Sciatic nerve (tissue), 2 donors: ENCODE results near the gene DDX3X. TPM values are rescaled to one million over a fixed set of nuclear protein-coding genes. Genes with fewer than 3 reads are reported as not detected.
"Not testable (repeated sequence)": the region's sequence is repeated elsewhere in the genome, so short reads cannot be mapped to it uniquely, and the experiment has no call there.

ENCODE experiments used
- ATAC-seq: fragments of 200-7000 bp; cut with Tn5 transposase; one replicate; pipeline ENCODE4 v1.9.1; 2020; ENCODE audit warnings: mild to moderate bottlenecking, moderate library complexity
- DNase-seq: peaks from one replicate; pipeline ENCODE4 v3.0.0-alpha.2; 2020; ENCODE audit warnings: low spot score
- intact Hi-C: fragments of 100-400 bp; cut with DNase I; formaldehyde crosslinking; loops from one replicate; pipeline ENCODE4 v1.14.2; 2022
- total RNA-seq: library from RNA; stranded (reverse); fragmentation: NEBNext Ultra II Directional; extraction: Animal tissue kit (Norgen Biotek cat#: 25700); gene quantifications from one replicate; pipeline ENCODE4 v1.2.1, GENCODE V29; 2021
- donor health status: DM: no; HTN: no; CAD: no.
- donor health status: DM: no; HTN: no; CAD: no.

The DDX3X gene
- total RNA-seq, 1 donor from 2014 or later: 334 TPM

GRCh38 chrX:41350976-41351569 is 17.1 kb downstream of the DDX3X start:
- DNase-seq: no peak
- intact Hi-C loops: no loop called here
- no peak for ATAC-seq

GRCh38 chrX:41351923-41352322 is 18.0 kb downstream of the DDX3X start:
- ATAC-seq (no peak), DNase-seq (no peak)
- intact Hi-C loops: no loop called here

DNA sequence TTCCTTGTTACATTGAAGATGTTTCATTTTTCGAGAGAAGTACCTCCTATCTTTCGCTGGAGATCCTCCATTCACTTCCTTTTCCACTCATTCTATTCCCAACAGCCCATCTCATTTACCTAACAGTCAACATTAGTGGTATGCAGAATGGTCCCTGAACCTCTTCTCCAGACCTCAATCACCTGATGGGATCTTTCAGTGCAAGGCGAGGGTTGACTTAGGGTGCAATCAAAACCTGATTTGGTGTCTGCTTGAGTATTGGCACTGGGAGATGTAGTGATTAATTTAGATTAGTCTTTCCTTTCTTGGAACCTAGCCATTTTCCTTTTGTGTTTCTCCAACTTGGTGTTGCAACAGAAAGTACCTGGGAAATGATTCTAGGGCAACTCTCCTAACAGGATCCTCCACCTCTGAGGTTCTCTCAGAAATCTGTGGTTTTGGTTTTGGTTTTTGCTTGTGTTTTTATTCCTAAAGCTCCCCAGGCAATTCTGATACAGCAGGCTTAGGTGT is 18.4 kb downstream of the DDX3X start:
- ATAC-seq (no peak), DNase-seq (no peak)
- intact Hi-C loops: no loop called here

DNA sequence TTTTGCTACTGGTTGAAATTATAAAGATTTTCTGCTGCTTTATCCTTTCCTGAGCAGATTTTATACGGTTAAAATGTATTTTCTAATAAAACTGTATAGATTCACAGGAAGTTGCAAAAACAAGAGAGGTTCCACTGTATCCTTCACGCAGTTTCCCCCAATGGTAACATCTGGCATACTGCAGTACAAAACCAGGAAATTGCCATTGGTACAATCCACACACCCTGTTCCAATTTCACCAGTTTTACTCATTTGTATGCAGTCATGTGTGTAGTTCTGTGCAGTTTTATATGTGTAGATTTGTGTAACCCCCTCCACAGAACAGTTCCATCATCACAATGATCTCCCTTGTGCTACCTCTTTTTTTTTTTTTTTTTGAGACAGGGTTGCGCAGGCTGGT is 20.0 kb downstream of the DDX3X start:
- ATAC-seq (no peak), DNase-seq (no peak)
- intact Hi-C loops: no loop called here

DNA sequence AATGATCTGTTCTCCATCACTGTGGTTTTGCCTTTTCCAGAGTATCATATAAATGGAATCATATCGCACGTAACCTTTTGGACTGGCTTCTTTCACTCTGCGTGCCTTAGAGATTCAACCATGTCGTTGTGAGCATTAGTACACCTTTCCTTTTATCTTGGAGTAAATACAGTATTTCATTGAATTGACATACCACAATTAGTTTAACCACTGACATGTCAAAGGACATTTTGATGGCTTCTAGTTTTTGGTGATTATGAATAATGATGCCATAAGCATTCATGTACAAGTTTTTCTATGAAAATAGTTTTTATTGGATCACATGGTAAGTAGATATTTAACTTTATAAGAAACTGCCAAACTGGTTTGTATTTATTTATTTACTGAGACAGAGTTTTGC is 35.2 kb downstream of the DDX3X start:
- intact Hi-C loops: no loop called here
- ATAC-seq: no peak
- DNase-seq: no peak

- intact Hi-C loops, ATAC-seq, DNase-seq: not testable (repeated sequence)
These were observed 37.6 kb downstream of the DDX3X start for GRCh38 chrX:41371575-41371974.

DNA sequence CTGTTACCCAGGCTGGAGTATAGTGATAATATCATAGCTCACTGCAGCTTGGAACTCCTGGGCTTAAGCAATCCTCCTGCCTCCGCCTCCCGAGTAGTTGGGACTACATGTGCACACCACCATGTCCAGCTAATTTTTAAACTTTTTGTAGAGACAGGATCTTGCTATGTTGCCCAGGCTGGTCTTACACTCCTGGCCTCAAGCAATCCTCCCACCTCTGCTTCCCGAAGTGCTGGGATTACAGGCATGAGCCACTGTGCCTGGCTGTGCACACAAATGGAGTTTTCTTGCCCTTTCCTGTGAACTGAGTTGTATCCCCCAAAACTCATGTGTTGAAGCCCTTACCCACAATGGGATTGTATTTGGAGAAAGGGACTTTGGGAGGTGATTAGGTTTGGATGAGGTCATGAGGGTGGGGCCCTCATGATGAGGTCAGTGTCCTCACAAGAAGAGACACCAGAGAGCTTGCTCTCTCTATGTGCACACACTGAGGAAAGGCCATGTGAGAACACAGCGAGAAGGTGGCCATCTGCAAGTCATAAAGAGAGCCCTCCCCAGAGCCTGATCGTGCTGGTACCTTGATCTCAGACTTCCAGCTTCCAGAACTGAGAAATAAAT is 40.1 kb downstream of the DDX3X start:
- intact Hi-C loops: no loop called here
- ATAC-seq (no peak), DNase-seq (no peak)

GRCh38 chrX:41377624-41378023 is 43.7 kb downstream of the DDX3X start:
- intact Hi-C loops: no loop called here
- no peak for ATAC-seq
- no peak for DNase-seq

- intact Hi-C loops: no loop called here
- DNase-seq: peak; percentile 56
- ATAC-seq: peak; percentile 63
These were observed 47.7 kb downstream of the DDX3X start for GRCh38 chrX:41381685-41382084.

- ATAC-seq (peak; percentile 44), DNase-seq (no peak)
These were observed 49.0 kb downstream of the DDX3X start for GRCh38 chrX:41382714-41383645.

DNA sequence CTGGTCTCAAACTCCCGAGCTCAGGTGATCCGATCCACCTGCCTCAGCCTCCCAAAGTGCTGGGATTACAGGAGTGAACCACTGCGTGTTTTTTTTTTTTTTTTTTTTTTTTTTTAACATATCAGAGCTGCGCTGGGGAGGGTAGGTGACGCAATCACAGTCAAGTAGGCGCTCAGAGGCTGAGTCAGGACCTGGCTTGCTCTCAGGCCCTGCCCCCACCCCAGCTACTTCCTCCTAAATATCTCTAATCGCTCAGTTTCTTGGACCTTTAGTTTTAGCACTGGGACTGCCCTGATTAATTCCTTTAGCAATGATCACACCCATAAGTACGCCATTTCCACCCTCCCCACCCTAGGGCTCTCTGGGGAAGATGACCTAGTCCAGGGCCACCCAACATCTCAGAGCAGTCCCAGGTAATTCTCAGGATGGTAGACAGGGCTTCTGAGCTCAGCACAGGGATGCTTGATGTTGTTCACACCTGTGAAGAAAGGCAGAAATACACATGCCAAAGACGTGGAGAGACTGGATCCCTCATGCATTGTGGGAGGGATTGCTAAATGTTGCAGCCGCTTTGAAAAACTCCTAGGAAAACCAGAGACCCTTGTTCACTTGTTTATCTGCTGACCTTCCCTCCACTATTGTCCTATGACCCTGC is 50.2 kb downstream of the DDX3X start:
- intact Hi-C loops: no loop called here
- DNase-seq: peak; percentile 65
- ATAC-seq: peak; percentile 78

More at GRCh38 chrX:41382714-41383645, 49.0 kb downstream of the DDX3X start:
- intact Hi-C loops: no loop called here

DNA sequence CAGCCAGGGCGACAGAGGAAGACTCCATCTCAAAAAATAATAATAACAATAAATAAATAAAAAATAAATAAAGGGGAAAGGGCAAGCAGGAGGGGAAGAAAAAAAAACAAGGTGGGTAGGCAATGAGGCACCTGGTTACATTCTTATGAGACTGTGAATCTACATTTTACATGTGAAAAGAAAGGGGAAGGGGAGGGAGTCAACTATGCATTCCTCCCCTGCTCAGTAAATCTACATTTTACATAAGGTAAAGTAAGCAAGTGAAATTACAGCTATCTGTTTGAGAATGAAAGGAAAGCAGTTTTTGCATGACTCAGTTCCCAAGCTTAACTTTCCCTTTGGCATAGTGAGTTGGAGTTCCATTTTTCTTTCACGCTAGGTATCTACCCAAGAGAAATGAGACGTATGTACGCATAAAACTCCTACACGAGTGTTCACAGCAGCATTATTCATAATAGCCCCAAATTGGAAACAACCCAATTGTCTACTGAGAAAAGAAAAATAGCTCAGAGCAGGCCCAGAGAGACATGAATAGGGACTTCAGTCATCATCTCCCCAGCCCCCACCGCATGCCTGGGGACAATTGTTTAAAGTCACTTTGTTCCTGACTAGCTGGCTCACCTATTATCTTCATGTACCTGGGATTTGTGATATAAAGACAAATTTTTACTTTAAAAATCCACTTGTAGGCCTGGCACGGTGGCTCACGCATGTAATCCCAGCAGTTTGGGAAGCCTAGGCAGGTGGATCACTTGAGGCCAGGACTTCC is 52.4 kb downstream of the DDX3X start:
- ATAC-seq: no peak
- no peak for DNase-seq
- intact Hi-C loops: no loop called here

DNA sequence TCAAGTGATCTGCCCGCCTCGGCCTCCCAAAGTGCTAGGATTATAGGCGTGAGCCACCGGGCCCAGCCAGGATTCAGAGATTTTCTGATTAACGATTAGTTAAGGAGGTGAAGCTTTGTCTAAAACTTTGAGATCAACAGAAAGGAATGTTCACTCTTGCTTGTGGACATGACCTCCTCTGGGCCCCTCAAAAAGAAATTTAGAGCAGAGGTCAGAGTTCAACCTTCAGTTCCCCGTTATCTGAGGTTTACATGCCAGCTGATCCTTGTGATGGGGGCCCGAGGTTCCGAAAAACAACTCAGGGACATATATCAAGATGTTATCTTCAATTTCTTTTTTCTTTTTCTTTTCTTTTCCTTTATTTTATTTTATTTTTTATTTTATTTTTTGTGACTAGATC is 54.6 kb downstream of the DDX3X start:
- DNase-seq (no peak), ATAC-seq (no peak)
- intact Hi-C loops: no loop called here

DNA sequence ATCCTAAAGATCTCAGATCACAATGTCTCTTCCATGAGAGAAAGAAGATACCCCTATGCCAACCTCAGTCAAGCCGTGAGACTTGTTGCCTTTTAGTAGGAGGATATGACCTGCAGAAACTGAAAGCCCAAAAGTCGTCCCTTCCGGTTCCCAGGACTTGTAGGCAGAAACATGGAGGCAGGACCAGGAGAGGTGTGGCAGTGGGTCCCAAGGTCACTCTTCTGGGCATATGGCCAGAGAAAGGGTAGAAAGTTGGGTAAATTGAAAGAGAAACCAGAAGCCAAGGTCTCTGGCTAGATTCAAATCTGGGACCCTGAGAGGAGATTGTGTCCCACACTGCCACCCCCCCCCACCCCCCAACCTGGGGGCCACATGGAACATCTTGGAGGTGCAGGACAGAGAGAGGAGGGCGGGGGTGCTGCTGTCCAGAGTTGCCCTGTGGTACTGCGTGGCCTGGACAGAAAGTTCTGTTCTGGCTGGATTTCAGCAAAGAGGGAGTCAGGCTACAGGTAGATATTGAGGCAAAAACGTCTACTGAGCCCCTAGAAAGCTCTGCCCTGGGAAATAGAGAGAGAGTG is 55.4 kb downstream of the DDX3X start:
- intact Hi-C loops: no loop called here
- DNase-seq (no peak), ATAC-seq (no peak)

GRCh38 chrX:41390576-41390975 is 56.6 kb downstream of the DDX3X start:
- intact Hi-C loops, DNase-seq: not testable (repeated sequence)

DNA sequence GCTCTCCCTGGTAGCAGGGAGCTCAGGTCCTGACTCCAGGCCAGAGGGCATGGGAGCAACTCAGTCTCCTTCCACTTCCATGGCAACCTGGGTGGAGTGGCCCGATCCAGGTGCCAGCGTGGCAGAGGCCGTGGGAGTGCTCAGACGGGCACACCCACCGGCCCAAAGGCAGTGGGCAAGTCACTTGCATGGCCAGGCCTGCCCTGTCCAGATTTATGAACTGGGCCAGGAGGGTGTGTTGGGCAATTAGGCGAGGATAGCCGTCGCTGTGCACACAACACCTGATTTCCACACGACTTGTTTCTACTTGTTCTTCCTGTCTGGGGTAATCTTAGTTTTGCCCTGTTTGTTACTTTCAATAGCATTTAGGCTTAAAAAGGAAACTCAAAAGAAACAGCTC is 57.6 kb downstream of the DDX3X start:
- no peak for ATAC-seq
- intact Hi-C loops: no loop called here
- no peak for DNase-seq

More at GRCh38 chrX:41390576-41390975, 56.6 kb downstream of the DDX3X start:
- ATAC-seq: not testable (repeated sequence)

- ATAC-seq: no peak
- intact Hi-C loops: no loop called here
- DNase-seq: no peak
These were observed 60.3 kb downstream of the DDX3X start for GRCh38 chrX:41394293-41394692.

GRCh38 chrX:41397219-41397618 is 63.3 kb downstream of the DDX3X start:
- DNase-seq: no peak
- intact Hi-C loops: no loop called here
- no peak for ATAC-seq
